H1 (cell line): Measurements from ENCODE around the gene RGP1. TPM values are rescaled to one million over a fixed set of nuclear protein-coding genes. Genes with fewer than 3 reads are reported as not detected.

Experiments used
- CTCF ChIA-PET: fragments of 300-600 bp; sonication (Branson Sonifier 250); formaldehyde crosslinking; loops from one replicate; lab custom pipeline; 2021; ENCODE audit not compliant: partially characterized antibody; lab: Charles Lee
- POLR2A ChIA-PET: fragments of 300-600 bp; sonication (Branson Sonifier 250); formaldehyde crosslinking; loops from one replicate; lab custom pipeline; 2021; ENCODE audit warnings: inconsistent platforms; ENCODE audit not compliant: partially characterized antibody; lab: Charles Lee
- DNase-seq, 2 experiments: peaks; one replicate each; pipeline versions ENCODE4 v3.0.0 to v3.0.0-alpha.2; 2010 to 2022; ENCODE audit warnings: low spot score in 2 of 2, low read depth in 1 of 2, mixed read lengths in 1 of 2
- FAIRE-seq: peaks from 2 replicates; lab custom pipeline; 2011; peaks lifted over from hg19 to GRCh38; lab: Jason Lieb, UNC
- H2AFZ ChIP-seq: 2 replicates; pipeline ENCODE4 v1.8.1; 2012; ENCODE audit warnings: low read length, inconsistent platforms
- H2AK5ac ChIP-seq: 2 replicates; pipeline ENCODE4 v1.6.1; 2013; ENCODE audit warnings: low read depth, low read length
- H2BK120ac ChIP-seq: replicated peaks from 2 replicates; pipeline ENCODE3; 2013; ENCODE audit warnings: low read depth, low read length, inconsistent platforms
- H2BK12ac ChIP-seq: 2 replicates; pipeline ENCODE4 v1.6.1; 2013; ENCODE audit warnings: low read depth, low read length
- H2BK15ac ChIP-seq: 2 replicates; pipeline ENCODE4 v1.6.1; 2013; ENCODE audit warnings: low read length
- H2BK20ac ChIP-seq: 2 replicates; pipeline ENCODE4 v1.6.1; 2013; ENCODE audit warnings: low read length
- H2BK5ac ChIP-seq: 2 replicates; pipeline ENCODE4 v1.6.1; 2013; ENCODE audit warnings: low read depth, low read length
- H3K14ac ChIP-seq: 2 replicates; pipeline ENCODE4 v1.6.1; 2013; ENCODE audit warnings: inconsistent platforms; ENCODE audit not compliant: insufficient read length
- H3K18ac ChIP-seq: 2 replicates; pipeline ENCODE4 v1.6.1; 2013; ENCODE audit warnings: low read length; ENCODE audit errors: extremely low read depth
- H3K23ac ChIP-seq: 2 replicates; pipeline ENCODE4 v1.6.1; 2013; ENCODE audit warnings: inconsistent platforms; ENCODE audit not compliant: insufficient read length
- H3K23me2 ChIP-seq: 2 replicates; pipeline ENCODE4 v1.6.1; 2013; ENCODE audit warnings: low read depth, low read length
- H3K27ac ChIP-seq: 2 replicates; pipeline ENCODE4 v1.6.1; 2011; ENCODE audit warnings: low read depth, low read length, inconsistent platforms
- H3K27me3 ChIP-seq, 4 experiments: replicated peaks in 1 of 4; 1 replicate in 1 of 4; 2 replicates in 3 of 4; pipeline versions ENCODE4 v1.6.1 to v1.8.1; 2011 to 2013; ENCODE audit warnings: low read length in 3 of 4, mild to moderate bottlenecking in 3 of 4, inconsistent platforms in 2 of 4, mixed read lengths in 2 of 4, moderate library complexity in 1 of 4; ENCODE audit not compliant: control insufficient read depth in 3 of 4, insufficient read depth in 3 of 4; ENCODE audit errors: extremely low read depth in 1 of 4
- H3K36me3 ChIP-seq, 4 experiments: 2 replicates each; pipeline versions ENCODE4 v1.6.1 to v1.8.1; 2011 to 2013; ENCODE audit warnings: mild to moderate bottlenecking in 4 of 4, low read length in 3 of 4, moderate library complexity in 2 of 4, control low read depth in 1 of 4, inconsistent platforms in 1 of 4; ENCODE audit not compliant: insufficient read depth in 4 of 4, control insufficient read depth in 2 of 4
- H3K4ac ChIP-seq: replicated peaks from 2 replicates; pipeline ENCODE3; 2013; ENCODE audit warnings: low read length, low read depth, mixed read lengths, inconsistent platforms; ENCODE audit not compliant: insufficient read length
- H3K4me1 ChIP-seq, 4 experiments: replicated peaks in 1 of 4; 1 replicate in 1 of 4; 2 replicates in 3 of 4; pipeline versions ENCODE4 v1.6.1 to v1.8.1; 2011 to 2013; ENCODE audit warnings: low read length in 3 of 4, inconsistent platforms in 2 of 4, mixed read lengths in 1 of 4; ENCODE audit not compliant: insufficient read depth in 4 of 4, control insufficient read depth in 3 of 4
- H3K4me2 ChIP-seq, 2 experiments: 2 replicates each; pipeline versions ENCODE4 v1.6.1 to v1.8.1; 2011 to 2013; ENCODE audit warnings: low read depth in 2 of 2, low read length in 2 of 2, control low read depth in 1 of 2, inconsistent platforms in 1 of 2, mild to moderate bottlenecking in 1 of 2; ENCODE audit not compliant: insufficient read depth in 1 of 2
- H3K4me3 ChIP-seq, 4 experiments: fragments of 200-600, 300-600 bp in 1 of 4; sonication (generic), shearing (Covaris generic), sonication (Bioruptor Twin) in 1 of 4; 2 replicates each; pipeline versions ENCODE4 v1.5.1 to v1.8.1; 2011 to 2016; ENCODE audit warnings: low read length in 4 of 4, low read depth in 3 of 4, control low read depth in 2 of 4, inconsistent platforms in 2 of 4, mild to moderate bottlenecking in 2 of 4, mixed read lengths in 1 of 4, moderate library complexity in 1 of 4; ENCODE audit not compliant: insufficient read depth in 2 of 4; ENCODE audit errors: extremely low read depth in 1 of 4
- H3K56ac ChIP-seq: replicated peaks from 2 replicates; pipeline ENCODE3; 2013; ENCODE audit warnings: low read depth, mild to moderate bottlenecking, mixed read lengths, low read length, inconsistent platforms; ENCODE audit not compliant: insufficient read length
- H3K79me1 ChIP-seq: 2 replicates; pipeline ENCODE4 v1.6.1; 2013; ENCODE audit warnings: low read depth, low read length, control low read depth
- H3K79me2 ChIP-seq, 2 experiments: 2 replicates each; pipeline versions ENCODE4 v1.6.1 to v1.8.1; 2012 to 2013; ENCODE audit warnings: low read length in 2 of 2, mild to moderate bottlenecking in 2 of 2, inconsistent platforms in 1 of 2; ENCODE audit not compliant: insufficient read depth in 2 of 2, control insufficient read depth in 1 of 2
- H3K9ac ChIP-seq, 4 experiments: replicated peaks in 1 of 4; 1 replicate in 1 of 4; 2 replicates in 3 of 4; pipeline versions ENCODE4 v1.6.1 to v1.8.1; 2011 to 2013; ENCODE audit warnings: low read depth in 3 of 4, low read length in 3 of 4, control low read depth in 2 of 4, mild to moderate bottlenecking in 2 of 4, moderate library complexity in 2 of 4, inconsistent platforms in 1 of 4; ENCODE audit errors: extremely low read depth in 1 of 4
- H3K9me3 ChIP-seq, 2 experiments: 2 replicates each; pipeline versions ENCODE4 v1.6.1 to v1.8.1; 2012 to 2013; ENCODE audit warnings: mild to moderate bottlenecking in 2 of 2, moderate library complexity in 2 of 2, control low read depth in 1 of 2, inconsistent platforms in 1 of 2, low read depth in 1 of 2, low read length in 1 of 2, mixed read lengths in 1 of 2; ENCODE audit not compliant: insufficient read depth in 2 of 2
- H4K20me1 ChIP-seq, 2 experiments: replicated peaks in 1 of 2; 2 replicates each; pipeline versions ENCODE3 to v1.8.1; 2011 to 2013; ENCODE audit warnings: inconsistent platforms in 2 of 2, low read length in 2 of 2, mild to moderate bottlenecking in 1 of 2; ENCODE audit not compliant: insufficient read depth in 2 of 2, control insufficient read depth in 1 of 2
- H4K5ac ChIP-seq: 2 replicates; pipeline ENCODE4 v1.6.1; 2013; ENCODE audit warnings: low read length, low read depth, mixed read lengths, inconsistent platforms; ENCODE audit not compliant: insufficient read length
- H4K8ac ChIP-seq: 2 replicates; pipeline ENCODE4 v1.8.0; 2013; ENCODE audit warnings: mild to moderate bottlenecking, moderate library complexity, low read length, inconsistent platforms; ENCODE audit not compliant: insufficient read depth; ENCODE audit errors: extremely low read depth
- H4K91ac ChIP-seq: replicated peaks from 2 replicates; pipeline ENCODE3; 2013; ENCODE audit warnings: low read length, mixed read lengths, inconsistent platforms; ENCODE audit not compliant: insufficient read length
- BRCA1 ChIP-seq: IDR thresholded peaks from 2 replicates; pipeline ENCODE4 v1.6.1; 2012; ENCODE audit warnings: low read depth, low read length, improper control_type of control experiment
- CHD2 ChIP-seq: IDR thresholded peaks from 2 replicates; pipeline ENCODE4 v1.6.1; 2012; ENCODE audit warnings: low read length, improper control_type of control experiment
- CTCF ChIP-seq, 3 experiments: IDR thresholded peaks; 1 replicate in 2 of 3; 2 replicates in 1 of 3; pipeline versions ENCODE4 v1.5.1 to v1.6.1; 2011; ENCODE audit warnings: low read length in 3 of 3, mild to moderate bottlenecking in 3 of 3, inconsistent platforms in 2 of 3, low read depth in 1 of 3, moderate library complexity in 1 of 3; ENCODE audit not compliant: insufficient read depth in 1 of 3; ENCODE audit errors: control extremely low read depth in 1 of 3
- KDM5A ChIP-seq: fragments of 200-600 bp; IDR thresholded peaks from 2 replicates; pipeline ENCODE4 v1.7.1; 2012; ENCODE audit warnings: mild to moderate bottlenecking, low read length, inconsistent platforms, mixed read lengths
- SP4 ChIP-seq: IDR thresholded peaks from 2 replicates; pipeline ENCODE4 v1.6.1; 2012; ENCODE audit warnings: low read length, inconsistent platforms
- TAF1 ChIP-seq: IDR thresholded peaks from 2 replicates; pipeline ENCODE4 v1.6.1; 2011; ENCODE audit warnings: mild to moderate bottlenecking, low read depth, low read length
- WGBS, 2 experiments: shearing (Covaris generic) in 1 of 2; methylation state at CpG; one replicate each; pipeline versions ENCODE4 v1.1.6 to v1.1.7; 2013 to 2015; ENCODE audit warnings: low lambda C conversion rate in 2 of 2, mixed read lengths in 2 of 2, inconsistent platforms in 1 of 2, low coverage in 1 of 2, missing lambda C conversion rate in 1 of 2; ENCODE audit not compliant: insufficient replicate concordance in 2 of 2, insufficient coverage in 1 of 2, insufficient read length in 1 of 2; ENCODE audit errors: extremely low coverage in 1 of 2, missing lambda C conversion rate in 1 of 2; 5-methylcytosine and 5-hydroxymethylcytosine counted together
- polyA plus RNA-seq, 7 experiments: library from polyadenylated mRNA; depleted of rRNA in 3 of 7; stranded (reverse) in 5 of 7; unstranded in 2 of 7; fragments of >200 nt in 5 of 7; fragments of 200-250 nt in 2 of 7; gene quantifications; 1 replicate in 5 of 7; 2 replicates in 1 of 7; 4 replicates in 1 of 7; pipeline versions ENCODE4 v1.2.1 to v1.2.3, GENCODE V29; 2011 to 2013; ENCODE audit warnings: missing spikeins in 2 of 7, mixed read lengths in 2 of 7
- total RNA-seq: library from RNA; stranded (reverse); fragmentation: NEBNext Ultra II Directional; extraction: Animal tissue kit (Norgen Biotek cat#: 25700); gene quantifications from 2 replicates; pipeline ENCODE4 v1.2.1, GENCODE V29; 2021

The RGP1 gene
- total and polyA plus RNA-seq, 2 of the 8 experiments (the other 6 are each of a cell fraction or from before 2014, with no cell fraction given), result 11.8 to 22.7 TPM

DNA sequence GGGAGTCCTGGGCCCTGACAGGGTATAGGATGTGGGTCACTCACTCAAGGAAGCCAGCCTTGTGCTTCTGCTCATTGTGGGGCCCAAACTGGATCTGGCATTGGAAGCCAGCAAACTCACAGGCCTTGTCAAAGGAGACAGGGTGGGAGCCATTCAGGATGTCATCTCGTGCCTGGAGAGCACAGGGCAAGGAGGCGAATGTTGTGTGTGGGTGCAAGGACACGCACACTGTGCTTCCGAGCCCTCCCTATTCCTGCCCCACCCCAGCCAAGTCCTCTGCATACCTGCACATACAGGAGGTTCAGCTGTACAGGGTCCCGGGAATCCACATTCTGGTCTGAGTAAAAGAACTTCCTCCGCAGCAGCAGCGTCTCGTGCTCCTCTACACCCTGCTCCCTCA is 25.2 kb upstream of the RGP1 start:
- no peak for DNase-seq
- H2BK20ac ChIP-seq, result no peak overlapping the region
- CTCF ChIA-PET, result interaction anchor here (1.0 to 16.0 kb wide), 5 partner anchors 8 to 77 kb away, joined by 3 to 198 read pairs (median 95); partner anchors contain the start of genes ARHGEF39, CCDC107 and RMRP

More for the DNA sequence above, 25.2 kb upstream of the RGP1 start:
- Histone ChIP-seq H2AFZ (no peak overlapping the region), H3K4me3 (no peak overlapping the region), H2BK15ac (no peak overlapping the region), H2BK5ac (no peak overlapping the region), H3K4ac (no peak overlapping the region), H4K5ac (no peak overlapping the region), H3K79me2 (peaks cover 2 to 28% of the 10 kb centered on the region in 2 experiments; a peak in 3 of 4 replicates), H4K91ac (no peak overlapping the region), H2BK120ac (no peak overlapping the region), H3K4me1 (peaks cover 7 to 20% (median 17%) of the 10 kb centered on the region in 4 experiments), H3K9me3 (no peaks in the 10 kb centered on the region; a peak in 1 of 4 replicates), H3K36me3 (peaks cover 15 to 52% (median 41%) of the 10 kb centered on the region in 4 experiments), H3K27ac (no peak overlapping the region), H3K9ac (no peak overlapping the region), H4K8ac (no peak overlapping the region; the same call in 1 of the 2 replicates), H3K18ac (no peak overlapping the region), H3K56ac (no peak overlapping the region), H3K4me2 (no peak overlapping the region), H2BK12ac (no peak overlapping the region), H4K20me1 (peaks cover 0 to 2% of the 10 kb centered on the region in 2 experiments), H3K79me1 (peaks cover 4% of the 10 kb centered on the region), H2AK5ac (no peak overlapping the region), H3K23ac (no peak overlapping the region), H3K23me2 (no peaks in the 10 kb centered on the region), H3K14ac (no peak overlapping the region), H3K27me3 (no peaks in the 10 kb centered on the region)
- POLR2A ChIA-PET, result interaction anchor here (11.1 kb wide), 1 partner anchor 29 kb away, joined by 158 read pairs; the partner anchor contains the start of gene TPM2
- TF ChIP-seq TAF1 (no peak), KDM5A (no peak), BRCA1 (no peak), CTCF (IDR thresholded peaks at IDR 0.05; ENCODE audit: control extremely low read depth in 1 of 3, insufficient read depth in 1 of 3, low read depth in 1 of 3, low read length in 3 of 3) (no peak), CHD2 (no peak), SP4 (no peak)
- FAIRE-seq, result no peak
- WGBS, 2 experiments, result 97% methylated on average over 8 of the region's 8 CpGs; no CpG with 5 or more reads in 1 of the 2 experiments
